ENCODE results near the gene FAM185A. TPM values are rescaled to one million over a fixed set of nuclear protein-coding genes. Genes with fewer than 3 reads are reported as not detected.
"Not testable (repeated sequence)": the region's sequence is repeated elsewhere in the genome, so short reads cannot be mapped to it uniquely, and the experiment has no call there.

FAM185A gene
- total and polyA plus RNA-seq, 2 of the 4 experiments (the other 2 are of a cell fraction) = 3.6 to 4.3 TPM

DNA sequence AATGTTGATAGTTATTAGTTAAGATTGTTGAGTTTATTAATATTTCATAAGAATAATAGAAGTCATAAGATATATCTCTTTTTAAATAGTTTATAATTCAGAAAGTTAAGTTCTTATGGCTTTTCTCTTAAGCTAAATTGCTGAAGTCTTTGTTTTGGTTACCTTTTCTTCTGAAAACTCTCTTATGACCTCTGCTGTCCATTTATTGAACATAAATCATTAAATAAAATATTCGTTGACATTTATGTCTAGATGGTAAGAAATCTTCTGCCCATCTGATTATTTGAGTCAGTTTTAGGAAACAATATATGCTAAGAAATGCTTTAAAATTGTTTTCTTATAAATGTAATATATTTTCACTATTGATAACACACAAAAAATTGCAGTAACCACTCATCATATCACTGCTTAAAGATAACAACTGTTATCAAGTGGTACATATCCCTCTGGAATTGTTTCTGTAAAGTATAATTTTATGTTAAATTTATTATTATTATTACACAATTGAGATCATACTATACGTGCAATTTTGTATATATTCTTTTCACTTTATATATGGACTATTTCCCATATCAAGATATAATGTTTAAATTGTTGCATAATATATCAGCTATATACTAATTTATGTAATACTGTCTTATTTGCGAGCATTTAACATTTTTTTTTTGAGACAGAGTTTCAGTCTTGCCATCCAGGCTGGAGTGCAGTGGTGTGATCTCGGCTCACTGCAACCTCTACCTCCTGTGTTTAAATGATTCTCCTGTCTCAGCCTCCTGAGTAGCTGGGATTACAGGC, 3.1 kb upstream of the FAM185A start:
- H2AFZ ChIP-seq (replicated peaks; ENCODE audit: low read length, poor library complexity); H3K9me3 ChIP-seq (ENCODE audit: control insufficient read depth, insufficient read depth, low read length); H2AK5ac ChIP-seq (ENCODE audit: low read depth, low read length); H3K23ac ChIP-seq (ENCODE audit: low read depth, low read length); H3K18ac ChIP-seq (ENCODE audit: low read depth, low read length); H3K14ac ChIP-seq (replicated peaks; ENCODE audit: low read depth, low read length); H2BK5ac ChIP-seq (ENCODE audit: low read depth, low read length, poor library complexity, severe bottlenecking); H3K4me1 ChIP-seq (ENCODE audit: control insufficient read depth, insufficient read depth, low read length); BruUV-seq (replicated peaks); POLR2A ChIA-PET (ENCODE audit: unreplicated experiment); intact Hi-C loops (cut with micrococcal nuclease); H3K27me3 ChIP-seq (ENCODE audit: control insufficient read depth, insufficient read depth, low read length); dilution Hi-C loops (cut with HindIII; ENCODE audit: low sequenced_read_pairs, unreplicated experiment); DNase-seq; H3K27ac ChIP-seq (ENCODE audit: insufficient read depth, low read length); H4K91ac ChIP-seq (ENCODE audit: insufficient read depth, low read depth, low read length); H4K5ac ChIP-seq (ENCODE audit: low read depth, low read length); CTCF ChIA-PET; H2BK20ac ChIP-seq (ENCODE audit: low read depth, low read length); H3K79me1 ChIP-seq (ENCODE audit: low read depth in 1 of 2, low read length in 2 of 2); H3K4ac ChIP-seq (ENCODE audit: low read depth, low read length); H3K36me3 ChIP-seq (ENCODE audit: control insufficient read depth, insufficient read depth, low read length); ATAC-seq (ENCODE audit: low read depth); H3K4me2 ChIP-seq (ENCODE audit: low read depth, low read length); H2BK15ac ChIP-seq (ENCODE audit: low read depth, low read length); H2BK120ac ChIP-seq (ENCODE audit: low read depth, low read length); H3K9ac ChIP-seq (ENCODE audit: low read depth, low read length); H4K20me1 ChIP-seq (ENCODE audit: insufficient read depth, low read length); H3K4me3 ChIP-seq (ENCODE audit: insufficient read depth, low read depth, low read length); H3K9me1 ChIP-seq (ENCODE audit: insufficient read depth, low read length); H2AK9ac ChIP-seq (replicated peaks; ENCODE audit: low read depth, low read length, poor library complexity); H4K8ac ChIP-seq (ENCODE audit: low read depth in 2 of 2, low read length in 2 of 2); H3K56ac ChIP-seq (ENCODE audit: extremely low read depth, insufficient read depth, low read length): not testable (repeated sequence)
- in situ Hi-C loops (cut with MboI; ENCODE audit: low sequenced_read_pairs) = loop anchor here (10.0 kb wide), 1 partner anchor 319 kb away; no protein-coding TSS in a partner anchor
- TF ChIP-seq, protein P1, sequence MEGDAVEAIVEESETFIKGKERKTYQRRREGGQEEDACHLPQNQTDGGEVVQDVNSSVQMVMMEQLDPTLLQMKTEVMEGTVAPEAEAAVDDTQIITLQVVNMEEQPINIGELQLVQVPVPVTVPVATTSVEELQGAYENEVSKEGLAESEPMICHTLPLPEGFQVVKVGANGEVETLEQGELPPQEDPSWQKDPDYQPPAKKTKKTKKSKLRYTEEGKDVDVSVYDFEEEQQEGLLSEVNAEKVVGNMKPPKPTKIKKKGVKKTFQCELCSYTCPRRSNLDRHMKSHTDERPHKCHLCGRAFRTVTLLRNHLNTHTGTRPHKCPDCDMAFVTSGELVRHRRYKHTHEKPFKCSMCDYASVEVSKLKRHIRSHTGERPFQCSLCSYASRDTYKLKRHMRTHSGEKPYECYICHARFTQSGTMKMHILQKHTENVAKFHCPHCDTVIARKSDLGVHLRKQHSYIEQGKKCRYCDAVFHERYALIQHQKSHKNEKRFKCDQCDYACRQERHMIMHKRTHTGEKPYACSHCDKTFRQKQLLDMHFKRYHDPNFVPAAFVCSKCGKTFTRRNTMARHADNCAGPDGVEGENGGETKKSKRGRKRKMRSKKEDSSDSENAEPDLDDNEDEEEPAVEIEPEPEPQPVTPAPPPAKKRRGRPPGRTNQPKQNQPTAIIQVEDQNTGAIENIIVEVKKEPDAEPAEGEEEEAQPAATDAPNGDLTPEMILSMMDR (conservative IDR thresholded peaks at IDR 0.05; ENCODE audit: low read depth, low read length) = 0 out of 2 replicates have a peak, but pooled peaks have one; percentile 19
- 67% methylated on average over 1 of the region's 4 CpGs; no CpG with 5 or more reads in 1 of the 2 experiments for WGBS, 2 experiments (ENCODE audit: extremely low coverage in 2 of 2, insufficient read length in 1 of 2)

DNA sequence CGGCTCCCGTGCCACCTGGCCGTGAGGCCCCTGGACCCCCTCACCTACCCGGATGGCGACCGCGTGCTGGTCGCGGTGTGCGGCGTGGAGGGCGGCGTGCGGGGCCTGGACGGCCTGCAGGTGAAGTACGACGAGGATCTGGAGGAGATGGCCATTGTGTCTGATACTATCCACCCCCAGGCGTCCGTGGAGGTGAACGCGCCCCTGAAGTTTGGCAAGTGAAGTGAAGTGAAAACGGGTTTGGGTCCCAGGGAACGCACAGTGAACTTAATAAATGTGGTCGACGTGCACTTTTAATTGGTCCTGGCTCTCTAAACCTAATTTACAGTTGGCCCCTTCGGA, 617 bp downstream of the FAM185A start:
- H3K23ac ChIP-seq (ENCODE audit: low read depth, low read length); H3K18ac ChIP-seq (ENCODE audit: low read depth, low read length); H2AFZ ChIP-seq (replicated peaks; ENCODE audit: low read length, poor library complexity); H4K5ac ChIP-seq (ENCODE audit: low read depth, low read length); H3K56ac ChIP-seq (ENCODE audit: extremely low read depth, insufficient read depth, low read length); H3K36me3 ChIP-seq (ENCODE audit: control insufficient read depth, insufficient read depth, low read length); H2AK5ac ChIP-seq (ENCODE audit: low read depth, low read length); DNase-seq; POLR2A ChIA-PET (ENCODE audit: unreplicated experiment); BruUV-seq (replicated peaks); H3K9me1 ChIP-seq (ENCODE audit: insufficient read depth, low read length); H3K9me3 ChIP-seq (ENCODE audit: control insufficient read depth, insufficient read depth, low read length); H4K91ac ChIP-seq (ENCODE audit: insufficient read depth, low read depth, low read length); H3K4me1 ChIP-seq (ENCODE audit: control insufficient read depth, insufficient read depth, low read length); H3K4ac ChIP-seq (ENCODE audit: low read depth, low read length); H4K20me1 ChIP-seq (ENCODE audit: insufficient read depth, low read length); H3K79me1 ChIP-seq (ENCODE audit: low read depth in 1 of 2, low read length in 2 of 2); ATAC-seq (ENCODE audit: low read depth); H3K27me3 ChIP-seq (ENCODE audit: control insufficient read depth, insufficient read depth, low read length); H2AK9ac ChIP-seq (replicated peaks; ENCODE audit: low read depth, low read length, poor library complexity); CTCF ChIA-PET; dilution Hi-C loops (cut with HindIII; ENCODE audit: low sequenced_read_pairs, unreplicated experiment); H2BK20ac ChIP-seq (ENCODE audit: low read depth, low read length); H2BK5ac ChIP-seq (ENCODE audit: low read depth, low read length, poor library complexity, severe bottlenecking); H2BK15ac ChIP-seq (ENCODE audit: low read depth, low read length); H3K9ac ChIP-seq (ENCODE audit: low read depth, low read length); H2BK120ac ChIP-seq (ENCODE audit: low read depth, low read length); H3K14ac ChIP-seq (replicated peaks; ENCODE audit: low read depth, low read length); H3K27ac ChIP-seq (ENCODE audit: insufficient read depth, low read length); intact Hi-C loops (cut with micrococcal nuclease): not testable (repeated sequence)
- WGBS, 2 experiments (ENCODE audit: extremely low coverage in 2 of 2, insufficient read length in 1 of 2) = no CpG with 5 or more reads among the region's 26 CpGs
- in situ Hi-C loops (cut with MboI; ENCODE audit: low sequenced_read_pairs) = loop anchor here (10.0 kb wide), 1 partner anchor 315 kb away; no protein-coding TSS in a partner anchor
- peak overlapping the region; percentile 45 for H3K4me3 ChIP-seq (ENCODE audit: insufficient read depth, low read depth, low read length)
- H4K8ac ChIP-seq (ENCODE audit: low read depth in 2 of 2, low read length in 2 of 2) = 0 out of 4 replicates have a peak overlapping the region, but pooled peaks of 1 of the 2 experiments have one; percentile 88
- peak overlapping the region; percentile 88 for H3K4me2 ChIP-seq (ENCODE audit: low read depth, low read length)
